GM12878 (cell line): ENCODE measurements around the gene FUCA2.

Experiments
- BCL3 ChIP-seq: IDR thresholded peaks from 2 replicates; pipeline ENCODE4 v1.6.1; 2011; ENCODE audit warnings: borderline replicate concordance, low read depth, mild to moderate bottlenecking, moderate library complexity, low read length; ENCODE audit not compliant: insufficient read depth, poor library complexity, severe bottlenecking
- CTCF ChIP-seq, 3 experiments: IDR thresholded peaks in 2 of 3; conservative IDR thresholded peaks in 1 of 3; 2 replicates each; pipeline ENCODE4 v1.5.1; 2011; ENCODE audit warnings: low read depth in 3 of 3, low read length in 3 of 3, mild to moderate bottlenecking in 3 of 3, control low read depth in 2 of 3, moderate library complexity in 2 of 3, inconsistent platforms in 1 of 3, mixed read lengths in 1 of 3; ENCODE audit not compliant: control insufficient read depth in 2 of 3, insufficient read depth in 1 of 3; ENCODE audit errors: extremely low read depth in 1 of 3
- RFX5 ChIP-seq: IDR thresholded peaks from 2 replicates; pipeline ENCODE4 v1.6.1; 2011; ENCODE audit warnings: low read depth, low read length, improper control_type of control experiment

- TF ChIP-seq CTCF (IDR thresholded peaks at IDR 0.05 in 2 of 3, conservative IDR thresholded peaks at IDR 0.05 in 1 of 3; ENCODE audit: control insufficient read depth in 2 of 3, extremely low read depth in 1 of 3, insufficient read depth in 1 of 3, low read depth in 3 of 3, low read length in 3 of 3) (no peak), BCL3 (no peak), RFX5 (no peak)
Measured at GRCh38 chr6:143556529-143556928, 45.0 kb upstream of the FUCA2 start.
